Smooth muscle cell (in vitro differentiated cells): ENCODE results near the gene CIZ1. TPM values are rescaled to one million over a fixed set of nuclear protein-coding genes. Genes with fewer than 3 reads are reported as not detected.

Source experiments
- DNase-seq: peaks from one replicate; lab custom pipeline; 2025; ENCODE audit not compliant: unreplicated experiment; lab: John Stamatoyannopoulos, UW
- H2AFZ ChIP-seq: fragments of 200-600 bp; sonication (generic); 2 replicates; pipeline ENCODE4 v1.6.0; 2016; ENCODE audit warnings: antibody characterized with exemption, low read depth, mild to moderate bottlenecking
- H3F3A ChIP-seq: fragments of 200-600 bp; sonication (generic); 2 replicates; pipeline ENCODE4 v1.6.0; 2017; ENCODE audit warnings: antibody characterized with exemption, low read depth
- H3K27ac ChIP-seq: fragments of 200-600 bp; sonication (generic); 2 replicates; pipeline ENCODE4 v1.5.1; 2016; ENCODE audit warnings: low read depth, mild to moderate bottlenecking
- H3K27me3 ChIP-seq: fragments of 200-600 bp; sonication (generic); 2 replicates; pipeline ENCODE4 v1.6.1; 2016; ENCODE audit warnings: low read depth, mild to moderate bottlenecking
- H3K36me3 ChIP-seq: fragments of 200-600 bp; sonication (generic); 2 replicates; pipeline ENCODE4 v1.5.1; 2016; ENCODE audit warnings: low read depth
- H3K4me1 ChIP-seq: fragments of 200-600 bp; sonication (generic); 2 replicates; pipeline ENCODE4 v1.5.1; 2016; ENCODE audit warnings: low read depth
- H3K4me2 ChIP-seq: fragments of 200-600 bp; sonication (generic); 2 replicates; pipeline ENCODE4 v1.6.0; 2016; ENCODE audit warnings: mild to moderate bottlenecking
- H3K4me3 ChIP-seq: fragments of 200-600 bp; sonication (generic); 2 replicates; pipeline ENCODE4 v1.5.1; 2016; ENCODE audit warnings: mild to moderate bottlenecking
- H3K79me2 ChIP-seq: fragments of 200-600 bp; sonication (generic); 2 replicates; pipeline ENCODE4 v1.6.0; 2016; ENCODE audit warnings: low read depth, mild to moderate bottlenecking
- H3K9ac ChIP-seq: fragments of 200-600 bp; sonication (generic); 2 replicates; pipeline ENCODE4 v1.6.0; 2016; ENCODE audit warnings: low read depth
- H3K9me3 ChIP-seq: fragments of 200-600 bp; sonication (generic); replicated peaks from 2 replicates; pipeline ENCODE4 v1.5.1; 2016; ENCODE audit warnings: low read depth
- H4K20me1 ChIP-seq: fragments of 200-600 bp; sonication (generic); 2 replicates; pipeline ENCODE4 v1.6.0; 2016; ENCODE audit warnings: low read depth
- WGBS: methylation state at CpG from one replicate; pipeline ENCODE4 v1.1.7; 2016; ENCODE audit warnings: low lambda C conversion rate; 5-methylcytosine and 5-hydroxymethylcytosine counted together
- polyA plus RNA-seq: library from polyadenylated mRNA; unstranded; fragments of >200 nt; fragmentation: Nextera tagmentation; extraction: Ambion mirVana; gene quantifications from 2 replicates; pipeline ENCODE4 v1.2.1, GENCODE V29; 2016
- total RNA-seq: library from RNA; depleted of rRNA; stranded (reverse); fragments of >200 nt; gene quantifications from 2 replicates; pipeline ENCODE4 v1.2.3, GENCODE V29; 2014
- TF ChIP-seq, protein P1 (sequence below): fragments of 200-600 bp; sonication (generic); IDR thresholded peaks from 2 replicates; pipeline ENCODE4 v1.5.1; 2017; ENCODE audit warnings: borderline replicate concordance, mild to moderate bottlenecking, antibody characterized with exemption; ENCODE audit not compliant: insufficient read depth, poor library complexity, severe bottlenecking

The CIZ1 gene
- total and polyA plus RNA-seq, 2 experiments from 2014 or later, result 23.5 to 84.0 TPM

DNA sequence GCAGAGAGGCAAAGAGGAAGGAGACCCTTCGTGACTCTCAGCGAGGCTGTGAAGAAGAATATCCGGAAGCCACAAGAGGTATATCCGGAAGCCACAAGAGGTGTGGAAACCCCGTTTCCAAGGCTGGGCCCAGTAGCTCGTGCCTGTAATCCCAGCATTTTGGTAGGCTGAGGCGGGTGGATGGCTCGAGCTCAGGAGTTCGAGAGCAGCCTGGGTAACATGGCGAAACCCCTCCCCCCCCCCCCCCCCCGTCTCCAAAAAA lies 31.9 kb downstream of the CIZ1 start:
- H4K20me1 ChIP-seq, result peaks cover 6% of the 10 kb centered on the region
- no peaks in the 10 kb centered on the region for H3F3A ChIP-seq
- no peak overlapping the region for H3K9ac ChIP-seq
- H3K4me2 ChIP-seq, result peak overlapping the region; percentile 92
- H3K27ac ChIP-seq, result no peak overlapping the region
- peak overlapping the region; percentile 70 for H3K4me3 ChIP-seq
- no peak overlapping the region for H2AFZ ChIP-seq
- H3K4me1 ChIP-seq, result no peaks in the 10 kb centered on the region
- H3K79me2 ChIP-seq, result no peaks in the 10 kb centered on the region
- H3K27me3 ChIP-seq, result no peaks in the 10 kb centered on the region
- WGBS, result 54% methylated on average over 11 of the region's 11 CpGs
- DNase-seq, result no peak
- TF ChIP-seq, protein P1, sequence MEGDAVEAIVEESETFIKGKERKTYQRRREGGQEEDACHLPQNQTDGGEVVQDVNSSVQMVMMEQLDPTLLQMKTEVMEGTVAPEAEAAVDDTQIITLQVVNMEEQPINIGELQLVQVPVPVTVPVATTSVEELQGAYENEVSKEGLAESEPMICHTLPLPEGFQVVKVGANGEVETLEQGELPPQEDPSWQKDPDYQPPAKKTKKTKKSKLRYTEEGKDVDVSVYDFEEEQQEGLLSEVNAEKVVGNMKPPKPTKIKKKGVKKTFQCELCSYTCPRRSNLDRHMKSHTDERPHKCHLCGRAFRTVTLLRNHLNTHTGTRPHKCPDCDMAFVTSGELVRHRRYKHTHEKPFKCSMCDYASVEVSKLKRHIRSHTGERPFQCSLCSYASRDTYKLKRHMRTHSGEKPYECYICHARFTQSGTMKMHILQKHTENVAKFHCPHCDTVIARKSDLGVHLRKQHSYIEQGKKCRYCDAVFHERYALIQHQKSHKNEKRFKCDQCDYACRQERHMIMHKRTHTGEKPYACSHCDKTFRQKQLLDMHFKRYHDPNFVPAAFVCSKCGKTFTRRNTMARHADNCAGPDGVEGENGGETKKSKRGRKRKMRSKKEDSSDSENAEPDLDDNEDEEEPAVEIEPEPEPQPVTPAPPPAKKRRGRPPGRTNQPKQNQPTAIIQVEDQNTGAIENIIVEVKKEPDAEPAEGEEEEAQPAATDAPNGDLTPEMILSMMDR, result no peak
- no peaks in the 10 kb centered on the region for H3K9me3 ChIP-seq
- H3K36me3 ChIP-seq, result no peaks in the 10 kb centered on the region

DNA sequence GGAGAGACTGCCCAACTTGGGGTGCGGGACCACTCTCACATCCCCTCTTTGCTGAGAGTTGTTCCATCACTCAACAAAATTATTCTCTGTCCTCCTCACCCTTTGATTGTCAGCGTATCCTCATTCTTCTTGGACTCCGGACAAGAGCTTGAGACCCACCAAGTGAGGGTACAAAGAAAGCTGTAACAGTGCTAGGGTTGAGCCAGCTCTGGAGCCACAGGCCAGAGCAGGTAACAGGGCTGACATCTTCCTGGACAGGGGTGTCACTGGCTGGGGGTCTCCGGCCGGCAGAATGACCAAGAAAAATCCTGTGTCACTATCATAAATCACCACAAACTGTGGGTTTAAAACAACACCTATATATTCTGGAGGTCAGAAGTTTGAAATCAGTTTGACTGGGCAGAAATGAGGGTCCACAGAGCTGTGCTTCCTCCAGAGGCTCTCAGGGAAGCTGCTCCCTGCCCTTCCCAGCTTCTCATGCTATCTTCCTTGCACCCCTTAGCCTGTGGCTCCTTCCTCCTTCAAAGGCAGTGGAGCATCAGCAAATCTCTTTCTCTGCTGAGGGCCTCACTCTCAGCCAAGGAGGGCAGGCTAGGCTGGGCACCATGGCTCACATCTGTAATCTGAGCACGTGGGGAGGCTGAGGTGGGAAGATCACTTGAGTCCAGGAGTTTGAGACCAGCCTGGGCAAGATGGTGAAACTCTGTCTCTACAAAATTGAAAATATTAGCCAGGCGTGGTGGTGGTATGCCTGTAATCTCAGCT lies 35.5 kb downstream of the CIZ1 start:
- H3K79me2 ChIP-seq, result no peaks in the 10 kb centered on the region
- DNase-seq, result no peak
- H3K27ac ChIP-seq, result no peak overlapping the region
- H3K4me2 ChIP-seq, result no peak overlapping the region
- no peak overlapping the region for H3K4me3 ChIP-seq
- H3K4me1 ChIP-seq, result no peaks in the 10 kb centered on the region
- no peaks in the 10 kb centered on the region for H3F3A ChIP-seq
- WGBS, result 92% methylated on average over 7 of the region's 7 CpGs
- no peaks in the 10 kb centered on the region for H3K27me3 ChIP-seq
- TF ChIP-seq, protein P1, result no peak
- no peak overlapping the region for H2AFZ ChIP-seq
- H4K20me1 ChIP-seq, result no peaks in the 10 kb centered on the region
- no peaks in the 10 kb centered on the region for H3K9me3 ChIP-seq
- H3K9ac ChIP-seq, result no peak overlapping the region
- no peaks in the 10 kb centered on the region for H3K36me3 ChIP-seq

DNA sequence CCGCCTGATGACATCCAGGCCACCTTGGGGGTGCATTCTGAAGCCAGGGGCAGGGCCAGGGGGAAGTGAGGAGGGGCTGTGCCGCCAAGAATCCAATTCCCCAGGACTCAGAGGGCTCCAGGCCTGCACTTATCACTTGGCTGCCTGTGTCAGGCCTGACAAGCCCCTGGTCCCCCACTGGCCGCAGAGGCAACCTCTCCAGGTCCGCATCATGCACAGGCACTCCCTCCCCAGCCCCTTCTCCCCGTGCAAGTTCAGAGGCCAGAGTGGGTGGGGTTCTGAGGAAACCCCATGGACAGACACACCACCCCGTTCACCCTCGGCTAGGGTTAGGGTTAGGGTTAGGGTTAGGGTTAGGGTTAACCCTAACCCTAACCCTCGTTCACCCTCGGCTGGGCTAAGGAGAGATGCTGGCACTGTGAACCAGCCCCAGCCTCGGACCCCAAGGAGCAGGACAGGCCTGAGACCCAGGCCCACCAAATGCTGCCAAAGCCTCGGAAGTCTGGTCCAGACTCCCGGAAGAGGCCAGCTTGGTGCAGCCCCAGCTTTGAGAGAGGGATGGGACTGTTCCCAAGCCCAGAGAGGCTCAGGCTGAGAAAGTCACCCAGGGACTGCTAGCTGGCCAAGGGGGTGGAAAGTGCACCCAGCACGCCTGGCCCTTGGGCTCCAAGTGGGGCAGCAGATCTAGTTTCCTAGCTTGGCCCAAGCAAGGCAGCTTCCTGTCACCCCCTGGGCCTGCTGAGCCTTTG lies 37.3 kb downstream of the CIZ1 start:
- Histone ChIP-seq H3K9ac (no peak overlapping the region), H3F3A (no peaks in the 10 kb centered on the region), H2AFZ (no peak overlapping the region), H3K4me2 (no peak overlapping the region), H3K27ac (no peak overlapping the region), H3K4me1 (no peaks in the 10 kb centered on the region), H3K4me3 (no peak overlapping the region), H3K36me3 (no peaks in the 10 kb centered on the region), H3K27me3 (no peaks in the 10 kb centered on the region), H3K79me2 (no peaks in the 10 kb centered on the region), H3K9me3 (no peaks in the 10 kb centered on the region), H4K20me1 (no peaks in the 10 kb centered on the region)
- 93% methylated on average over 13 of the region's 13 CpGs for WGBS
- TF ChIP-seq, protein P1, result no peak
- DNase-seq, result no peak
